Tibial artery (tissue), 4 donors: ENCODE data around the gene LRP2BP.
A peak's percentile ranks its signal among the peaks of the same experiment; 100 is the strongest.

Experiments used
- DNase-seq, 2 donors: peaks; one replicate each; pipeline ENCODE4 v3.0.0-alpha.2; 2019
- H3K27ac ChIP-seq, 2 donors: fragments of 200-600 bp; sonication (generic) in 1 of 2; 1 replicate in 1 of 2; 2 replicates in 1 of 2; pipeline ENCODE4 v1.5.1; 2018 to 2019; ENCODE audit warnings: mild to moderate bottlenecking in 1 of 2
- H3K27me3 ChIP-seq, 2 donors: fragments of 200-600 bp; sonication (generic) in 1 of 2; one replicate each; pipeline versions ENCODE4 v1.5.1 to v1.6.0; 2016 to 2019
- H3K36me3 ChIP-seq, 3 donors: fragments of 200-600 bp; sonication (generic) in 2 of 3; one replicate each; pipeline ENCODE4 v1.5.1; 2016 to 2019; ENCODE audit warnings: mild to moderate bottlenecking in 2 of 3
- H3K4me1 ChIP-seq, 4 donors: fragments of 200-600 bp; sonication (generic) in 2 of 4; 1 replicate in 3 of 4; 2 replicates in 1 of 4; pipeline ENCODE4 v1.5.1; 2016 to 2019
- H3K4me3 ChIP-seq, 2 donors: fragments of 200-600 bp; sonication (generic) in 1 of 2; 1 replicate in 1 of 2; 2 replicates in 1 of 2; pipeline ENCODE4 v1.5.1; 2018 to 2019; ENCODE audit warnings: mild to moderate bottlenecking in 2 of 2
- H3K9me3 ChIP-seq, 3 donors: fragments of 200-600 bp; sonication (generic) in 1 of 3; one replicate each; pipeline ENCODE4 v1.5.1; 2016 to 2019
- intact Hi-C: fragments of 100-400 bp; cut with DNase I; formaldehyde crosslinking; loops from one replicate; pipeline ENCODE4 v1.15.0; 2023; ENCODE audit warnings: low total_unique reads
- TF ChIP-seq, protein P1 (sequence below), 2 experiments: fragments of 200-600 bp in 1 of 2; fragments of 450-650 bp in 1 of 2; IDR thresholded peaks; one replicate each; pipeline ENCODE4 v1.5.1; 2017 to 2019; ENCODE audit warnings: antibody characterized with exemption in 2 of 2, mild to moderate bottlenecking in 1 of 2, moderate library complexity in 1 of 2

LRP2BP gene

DNA sequence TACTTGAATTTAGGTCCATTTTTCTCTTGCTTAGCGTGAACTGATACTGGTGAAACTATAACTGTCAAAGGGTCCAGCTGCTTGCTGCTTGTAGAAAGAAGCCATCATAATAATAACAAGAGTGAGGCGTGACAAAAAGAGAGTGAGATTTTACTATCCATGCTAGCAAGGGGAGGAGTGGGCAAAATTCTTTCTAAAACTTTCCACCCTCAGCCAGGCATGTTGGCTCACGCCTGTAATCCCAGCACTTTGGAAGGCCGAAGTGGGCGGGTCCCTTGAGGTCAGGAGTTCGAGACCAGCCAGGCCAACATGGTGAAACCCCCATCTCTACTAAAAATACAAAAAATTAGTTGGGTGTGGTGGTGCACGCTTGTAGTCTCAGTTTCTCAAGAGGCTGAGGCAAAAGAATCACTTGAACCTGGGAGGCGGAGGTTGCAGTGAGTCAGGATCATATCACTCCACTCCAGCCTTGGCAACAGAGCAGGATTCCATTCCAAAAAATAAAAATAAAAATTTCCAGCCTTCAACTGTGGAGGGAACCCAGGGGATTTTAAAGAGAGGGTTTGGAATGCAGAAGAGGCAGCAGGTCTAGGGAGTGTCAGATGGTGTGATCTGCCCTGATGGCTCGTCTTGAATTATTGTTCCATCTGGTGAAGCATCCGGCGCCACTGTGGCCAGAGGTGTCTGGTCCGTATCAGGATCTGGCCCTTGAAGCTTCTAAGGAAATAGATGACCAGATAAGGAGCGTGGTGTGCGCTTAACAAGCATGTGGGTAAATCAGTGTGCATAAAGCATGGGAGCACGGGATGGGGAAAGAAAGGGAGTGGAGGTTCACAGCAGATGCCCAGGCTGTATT is 51.8 kb downstream of the LRP2BP start:
- peak overlapping the region; percentile 6 to 22 for H3K4me3 ChIP-seq
- intact Hi-C loops: no loop called here
- peak in 1 of 2 donors; percentile 21 for DNase-seq
- H3K36me3 ChIP-seq: peaks cover 3 to 36% (median 35%) of the 10 kb centered on the region in 3 donors
- H3K4me1 ChIP-seq: peaks cover 0 to 20% (median 7%) of the 10 kb centered on the region in 4 donors
- peak overlapping the region; percentile 68 to 72 for H3K27ac ChIP-seq
- TF ChIP-seq, protein P1, sequence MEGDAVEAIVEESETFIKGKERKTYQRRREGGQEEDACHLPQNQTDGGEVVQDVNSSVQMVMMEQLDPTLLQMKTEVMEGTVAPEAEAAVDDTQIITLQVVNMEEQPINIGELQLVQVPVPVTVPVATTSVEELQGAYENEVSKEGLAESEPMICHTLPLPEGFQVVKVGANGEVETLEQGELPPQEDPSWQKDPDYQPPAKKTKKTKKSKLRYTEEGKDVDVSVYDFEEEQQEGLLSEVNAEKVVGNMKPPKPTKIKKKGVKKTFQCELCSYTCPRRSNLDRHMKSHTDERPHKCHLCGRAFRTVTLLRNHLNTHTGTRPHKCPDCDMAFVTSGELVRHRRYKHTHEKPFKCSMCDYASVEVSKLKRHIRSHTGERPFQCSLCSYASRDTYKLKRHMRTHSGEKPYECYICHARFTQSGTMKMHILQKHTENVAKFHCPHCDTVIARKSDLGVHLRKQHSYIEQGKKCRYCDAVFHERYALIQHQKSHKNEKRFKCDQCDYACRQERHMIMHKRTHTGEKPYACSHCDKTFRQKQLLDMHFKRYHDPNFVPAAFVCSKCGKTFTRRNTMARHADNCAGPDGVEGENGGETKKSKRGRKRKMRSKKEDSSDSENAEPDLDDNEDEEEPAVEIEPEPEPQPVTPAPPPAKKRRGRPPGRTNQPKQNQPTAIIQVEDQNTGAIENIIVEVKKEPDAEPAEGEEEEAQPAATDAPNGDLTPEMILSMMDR (IDR thresholded peaks at IDR 0.05): no peak
- H3K9me3 ChIP-seq: no peaks in the 10 kb centered on the region
- H3K27me3 ChIP-seq: no peaks in the 10 kb centered on the region

DNA sequence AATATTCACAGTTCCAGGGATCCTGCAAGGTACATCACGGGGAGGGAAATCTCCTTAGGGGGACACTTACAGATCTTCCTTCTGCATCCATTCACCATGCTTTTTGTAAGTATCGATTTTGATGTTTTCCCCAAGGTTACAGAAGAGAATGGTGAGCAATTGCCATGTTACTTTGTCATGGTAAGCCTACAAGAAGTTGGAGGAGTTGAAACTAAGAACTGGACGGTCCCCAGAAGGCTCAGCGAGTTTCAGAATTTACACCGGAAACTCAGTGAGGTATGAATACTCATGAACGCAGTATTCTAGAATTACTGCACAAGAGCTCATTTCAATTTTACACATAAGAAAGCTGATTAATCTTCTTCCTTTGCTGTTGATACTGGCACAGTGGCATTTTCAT is 53.9 kb downstream of the LRP2BP start:
- Histone ChIP-seq H3K36me3 (peaks cover 0 to 28% (median 25%) of the 10 kb centered on the region in 3 donors), H3K27ac (no peak overlapping the region), H3K4me1 (peaks cover 0 to 20% (median 7%) of the 10 kb centered on the region in 4 donors), H3K27me3 (no peaks in the 10 kb centered on the region), H3K4me3 (no peak overlapping the region), H3K9me3 (no peaks in the 10 kb centered on the region)
- DNase-seq: no peak
- TF ChIP-seq, protein P1 (IDR thresholded peaks at IDR 0.05): no peak
- intact Hi-C loops: no loop called here

DNA sequence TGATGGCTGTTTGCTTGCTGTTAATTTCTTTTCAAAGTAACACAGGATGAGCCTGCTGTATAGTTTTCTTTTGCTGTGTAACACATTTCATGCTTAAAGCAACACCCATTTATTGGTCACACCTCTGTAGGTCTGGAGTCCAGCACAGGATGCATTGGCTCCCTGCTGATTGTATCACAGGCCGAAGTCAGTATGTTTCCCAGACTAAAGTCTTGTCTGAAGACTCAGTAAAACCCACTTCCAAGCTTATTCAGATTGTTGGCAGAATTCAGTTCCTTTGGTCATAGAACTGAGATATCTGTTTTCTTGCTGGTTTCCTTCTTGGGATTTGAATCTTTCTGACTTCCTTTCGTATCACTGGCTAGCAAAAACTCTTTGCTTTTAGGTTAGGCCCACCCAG is 54.3 kb downstream of the LRP2BP start:
- no peaks in the 10 kb centered on the region for H3K9me3 ChIP-seq
- intact Hi-C loops: no loop called here
- no peak overlapping the region for H3K27ac ChIP-seq
- H3K4me3 ChIP-seq: no peak overlapping the region
- no peak for DNase-seq
- H3K4me1 ChIP-seq: peaks cover 0 to 20% (median 7%) of the 10 kb centered on the region in 4 donors
- H3K27me3 ChIP-seq: no peaks in the 10 kb centered on the region
- peaks cover 0 to 26% (median 23%) of the 10 kb centered on the region in 3 donors for H3K36me3 ChIP-seq
- TF ChIP-seq, protein P1 (IDR thresholded peaks at IDR 0.05): no peak

DNA sequence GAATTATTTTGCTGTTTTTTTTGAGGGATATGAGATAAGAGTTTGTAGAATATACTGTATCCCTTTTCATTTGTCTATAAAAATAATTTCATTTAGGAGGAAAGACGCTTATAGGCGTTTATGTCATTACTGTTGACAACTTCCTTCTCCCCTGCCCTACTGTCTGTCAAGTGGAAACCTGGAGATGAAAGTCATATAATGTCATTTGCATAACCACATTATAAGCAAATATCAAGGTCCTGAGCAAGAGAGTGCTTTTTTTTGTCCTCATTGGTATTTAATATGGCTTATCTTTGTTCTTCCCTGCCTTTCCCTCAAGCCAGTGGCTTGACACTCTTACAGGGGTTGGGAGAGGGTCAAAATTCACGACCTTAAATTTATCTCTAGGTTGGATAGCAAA is 55.8 kb downstream of the LRP2BP start:
- Histone ChIP-seq H3K36me3 (peaks cover 0 to 26% (median 23%) of the 10 kb centered on the region in 3 donors), H3K4me1 (peaks cover 0 to 14% (median 4%) of the 10 kb centered on the region in 4 donors), H3K4me3 (no peak overlapping the region), H3K27ac (no peak overlapping the region), H3K9me3 (no peaks in the 10 kb centered on the region), H3K27me3 (no peaks in the 10 kb centered on the region)
- DNase-seq: no peak
- TF ChIP-seq, protein P1 (IDR thresholded peaks at IDR 0.05): no peak
- intact Hi-C loops: no loop called here

DNA sequence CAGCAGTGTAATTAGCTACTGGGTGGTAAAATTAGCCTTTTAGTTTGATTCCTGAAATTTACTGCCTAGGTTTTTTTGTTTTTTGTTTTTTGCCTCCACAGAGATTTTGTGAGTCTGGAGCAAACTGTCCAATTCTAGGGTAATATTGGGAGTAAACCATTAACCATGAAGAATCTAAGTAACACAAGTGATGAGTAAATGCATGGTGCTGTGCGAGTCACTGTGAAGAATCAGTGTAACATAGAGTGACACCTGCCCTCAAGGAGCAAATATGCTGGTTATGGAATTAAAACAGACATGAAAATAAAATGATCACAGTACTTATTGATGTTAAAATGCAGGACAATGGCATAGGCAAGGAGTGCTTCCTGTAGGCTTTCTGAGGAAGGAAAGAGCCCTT is 60.1 kb downstream of the LRP2BP start:
- H3K27ac ChIP-seq: no peak overlapping the region
- no peak overlapping the region for H3K4me3 ChIP-seq
- no peaks in the 10 kb centered on the region for H3K27me3 ChIP-seq
- TF ChIP-seq, protein P1 (IDR thresholded peaks at IDR 0.05): no peak
- no peak for DNase-seq
- intact Hi-C loops: no loop called here
- H3K4me1 ChIP-seq: peaks cover 0 to 7% (median 0%) of the 10 kb centered on the region in 4 donors
- H3K36me3 ChIP-seq: peaks cover 0 to 6% (median under 1%) of the 10 kb centered on the region in 3 donors
- no peaks in the 10 kb centered on the region for H3K9me3 ChIP-seq
